ENCODE measurements around the gene PLCE1.

PLCE1 gene

GRCh38 chr10:94025806-94026205 is 32.1 kb downstream of the PLCE1 start:
- no peak for DNase-seq

- DNase-seq, result no peak
These were observed 33.5 kb downstream of the PLCE1 start for GRCh38 chr10:94027197-94027596.

- DNase-seq, result no peak
These were observed 36.2 kb downstream of the PLCE1 start for GRCh38 chr10:94029955-94030354.

GRCh38 chr10:94035982-94036765 is 42.4 kb downstream of the PLCE1 start:
- no peak for DNase-seq

- no peak for DNase-seq
These were observed 43.0 kb downstream of the PLCE1 start for GRCh38 chr10:94036766-94037033.

- DNase-seq, result no peak
These were observed 43.6 kb downstream of the PLCE1 start for GRCh38 chr10:94037286-94037685.

GRCh38 chr10:94038024-94038423 is 44.3 kb downstream of the PLCE1 start:
- DNase-seq, result no peak

- no peak for DNase-seq
These were observed 47.5 kb downstream of the PLCE1 start for GRCh38 chr10:94041206-94041605.

- peak; percentile 15 for DNase-seq
These were observed 48.5 kb downstream of the PLCE1 start for GRCh38 chr10:94042001-94042833.

- no peak for DNase-seq
These were observed 49.1 kb downstream of the PLCE1 start for GRCh38 chr10:94042834-94043175.

All from activated CD4-positive, alpha-beta T cell treated with anti-CD3 and anti-CD28 coated beads, Interleukin-10, Interleukin-2, amounts not matched to agents 100 ng/mL and 50 ng/mL, durations not matched to agents 16 hours and 8 hours (primary cell).